Uterus (tissue), 4 donors: ENCODE data around the gene MICAL2. TPM values are rescaled to one million over a fixed set of nuclear protein-coding genes. Genes with fewer than 3 reads are reported as not detected.

Experiments
- DNase-seq, 2 donors: peaks; one replicate each; pipeline ENCODE4 v3.0.0-alpha.2; 2019 to 2020
- H3K27ac ChIP-seq, 2 donors: fragments of 200-600 bp; sonication (generic); 1 replicate in 1 of 2; 2 replicates in 1 of 2; pipeline ENCODE4 v1.5.1; 2016 to 2018
- H3K27me3 ChIP-seq, 2 donors: fragments of 200-600 bp; sonication (generic); one replicate each; pipeline ENCODE4 v1.5.1; 2018 to 2019; ENCODE audit warnings: control low read depth in 1 of 2
- H3K36me3 ChIP-seq, 2 donors: fragments of 200-600 bp; sonication (generic); one replicate each; pipeline ENCODE4 v1.5.1; 2019; ENCODE audit warnings: control low read depth in 1 of 2
- H3K4me1 ChIP-seq, 2 donors: fragments of 200-600 bp; sonication (generic); one replicate each; pipeline ENCODE4 v1.5.1; 2018 to 2019; ENCODE audit warnings: control low read depth in 1 of 2
- H3K4me3 ChIP-seq, 2 donors: fragments of 200-600 bp; sonication (generic); 1 replicate in 1 of 2; 2 replicates in 1 of 2; pipeline ENCODE4 v1.5.1; 2018 to 2019; ENCODE audit warnings: mild to moderate bottlenecking in 1 of 2
- H3K9me3 ChIP-seq, 2 donors: fragments of 200-600 bp; sonication (generic); one replicate each; pipeline ENCODE4 v1.5.1; 2019; ENCODE audit warnings: control low read depth in 1 of 2
- CTCF ChIP-seq, 4 experiments: fragments of 200-600 bp in 2 of 4; fragments of 450-650 bp in 2 of 4; sonication (generic) in 2 of 4; IDR thresholded peaks; one replicate each; pipeline ENCODE4 v1.5.1; 2016 to 2019; ENCODE audit warnings: antibody characterized with exemption in 4 of 4, mild to moderate bottlenecking in 2 of 4, moderate library complexity in 1 of 4
- POLR2A ChIP-seq, 2 donors: fragments of 450-650 bp; IDR thresholded peaks; one replicate each; pipeline ENCODE4 v1.6.1; 2016; ENCODE audit warnings: antibody characterized with exemption in 2 of 2, mild to moderate bottlenecking in 1 of 2, moderate library complexity in 1 of 2
- intact Hi-C: fragments of 100-400 bp; cut with DNase I; formaldehyde crosslinking; loops from one replicate; pipeline ENCODE4 v1.15.1; 2023; ENCODE audit warnings: low total_unique reads
- total RNA-seq, 4 donors: library from RNA; depleted of rRNA in 3 of 4; stranded (reverse); fragments of >200 nt in 3 of 4; gene quantifications; one replicate each; pipeline versions ENCODE4 v1.1.0 to v1.2.4, GENCODE V29; 2014 to 2023
- donor health status: DM: yes; HTN: yes; CAD: no.

The MICAL2 gene
- total RNA-seq, 4 donors from 2014 or later, result 29.6 to 139 (median 53.1) TPM

- Histone ChIP-seq H3K36me3 (no peaks in the 10 kb centered on the region), H3K27ac (no peak overlapping the region), H3K27me3 (no peaks in the 10 kb centered on the region), H3K4me1 (no peaks in the 10 kb centered on the region), H3K4me3 (no peak overlapping the region), H3K9me3 (no peaks in the 10 kb centered on the region)
- no peak for DNase-seq
- TF ChIP-seq CTCF (IDR thresholded peaks at IDR 0.05), result no peak
- no peak for TF ChIP-seq POLR2A (IDR thresholded peaks at IDR 0.05)
- intact Hi-C loops, result loop anchor here (10.0 kb wide), 1 partner anchor 338 kb away; no protein-coding TSS in a partner anchor
Observed at GRCh38 chr11:12272821-12273617, 162.6 kb downstream of the MICAL2 start.

GRCh38 chr11:12273618-12273995, 163.2 kb downstream of the MICAL2 start:
- Histone ChIP-seq H3K4me1 (no peaks in the 10 kb centered on the region), H3K27ac (no peak overlapping the region), H3K4me3 (no peak overlapping the region), H3K27me3 (no peaks in the 10 kb centered on the region), H3K9me3 (no peaks in the 10 kb centered on the region), H3K36me3 (no peaks in the 10 kb centered on the region)
- TF ChIP-seq POLR2A (IDR thresholded peaks at IDR 0.05), result no peak
- TF ChIP-seq CTCF (IDR thresholded peaks at IDR 0.05), result no peak
- intact Hi-C loops, result loop anchor here (10.0 kb wide), 1 partner anchor 339 kb away; no protein-coding TSS in a partner anchor
- no peak for DNase-seq

DNA sequence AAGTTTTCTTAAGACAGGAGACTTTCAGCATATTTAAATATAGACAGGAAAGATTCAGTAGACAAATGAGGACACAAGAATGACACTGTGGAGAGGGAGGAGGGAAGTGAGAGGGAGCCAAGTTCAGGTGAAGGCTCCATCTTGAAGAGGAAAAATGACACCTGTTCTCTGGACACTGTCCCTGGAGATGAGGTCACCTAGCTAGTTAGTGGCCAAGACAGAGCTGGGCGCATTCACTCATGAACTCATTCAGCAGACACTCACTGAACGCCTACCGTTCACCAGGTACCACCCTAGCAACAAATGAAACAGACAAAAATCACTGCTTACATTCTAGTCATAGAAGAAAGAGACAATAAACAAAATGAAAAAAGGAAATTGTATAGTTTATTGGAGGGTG, 163.7 kb downstream of the MICAL2 start:
- H3K4me3 ChIP-seq, result no peak overlapping the region
- intact Hi-C loops, result loop anchor here (10.0 kb wide), 1 partner anchor 339 kb away; no protein-coding TSS in a partner anchor
- no peaks in the 10 kb centered on the region for H3K4me1 ChIP-seq
- no peaks in the 10 kb centered on the region for H3K36me3 ChIP-seq
- no peaks in the 10 kb centered on the region for H3K9me3 ChIP-seq
- DNase-seq, result no peak
- TF ChIP-seq POLR2A (IDR thresholded peaks at IDR 0.05) (no peak), CTCF (IDR thresholded peaks at IDR 0.05) (no peak)
- H3K27me3 ChIP-seq, result no peaks in the 10 kb centered on the region
- no peak overlapping the region for H3K27ac ChIP-seq

DNA sequence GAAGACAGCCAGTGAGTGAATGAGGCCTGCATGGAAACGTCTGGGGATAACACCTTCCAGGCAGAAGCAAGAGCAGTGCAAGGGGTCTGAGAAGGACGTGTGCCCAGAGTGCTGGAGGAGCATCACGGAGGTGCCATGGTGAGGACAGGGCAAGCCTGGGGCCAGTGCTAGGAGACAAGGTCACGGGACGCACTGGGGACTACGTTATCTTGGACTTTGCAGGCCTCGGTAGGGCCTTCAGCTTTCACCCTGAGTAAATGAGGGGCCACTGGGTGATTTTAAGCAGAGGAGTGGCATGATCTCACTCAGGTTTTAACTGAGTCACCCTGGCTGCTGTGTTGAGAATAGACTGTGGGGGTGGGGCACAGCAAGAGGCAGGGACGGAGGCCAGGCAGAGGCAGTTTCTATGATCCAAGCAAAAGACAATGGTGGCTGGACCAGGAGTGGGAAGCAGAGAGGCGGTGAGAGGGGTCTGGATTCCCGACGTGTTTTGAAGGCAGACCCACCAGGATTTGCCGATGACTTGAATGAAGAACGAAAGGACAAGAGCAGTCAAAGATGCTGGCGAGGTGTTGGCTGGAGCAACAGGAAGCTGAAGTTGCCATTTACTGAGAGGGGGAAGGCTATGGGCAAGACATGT, 164.3 kb downstream of the MICAL2 start:
- Histone ChIP-seq H3K27me3 (no peaks in the 10 kb centered on the region), H3K27ac (no peak overlapping the region), H3K9me3 (no peaks in the 10 kb centered on the region), H3K36me3 (no peaks in the 10 kb centered on the region), H3K4me1 (no peaks in the 10 kb centered on the region), H3K4me3 (no peak overlapping the region)
- intact Hi-C loops, result loop anchor here (10.0 kb wide), 1 partner anchor 340 kb away; no protein-coding TSS in a partner anchor
- DNase-seq, result no peak
- no peak for TF ChIP-seq POLR2A (IDR thresholded peaks at IDR 0.05)
- TF ChIP-seq CTCF (IDR thresholded peaks at IDR 0.05), result no peak

- no peak for DNase-seq
Observed at GRCh38 chr11:12275818-12276217, 165.4 kb downstream of the MICAL2 start.

More at GRCh38 chr11:12275818-12276217, 165.4 kb downstream of the MICAL2 start:
- intact Hi-C loops, result loop anchor here (10.0 kb wide), 1 partner anchor 341 kb away; no protein-coding TSS in a partner anchor
- Histone ChIP-seq H3K27ac (no peak overlapping the region), H3K4me3 (no peak overlapping the region), H3K27me3 (no peaks in the 10 kb centered on the region), H3K4me1 (no peaks in the 10 kb centered on the region), H3K36me3 (no peaks in the 10 kb centered on the region), H3K9me3 (no peaks in the 10 kb centered on the region)
- TF ChIP-seq POLR2A (IDR thresholded peaks at IDR 0.05), result no peak
- no peak for TF ChIP-seq CTCF (IDR thresholded peaks at IDR 0.05)
